Coronary artery (tissue), 2 donors: ENCODE results near the gene GAL3ST2.

Source experiments
- DNase-seq: peaks from one replicate; pipeline ENCODE4 v3.0.0-alpha.2; 2017; ENCODE audit warnings: low spot score
- H3K27ac ChIP-seq, 2 donors: fragments of 200-600 bp; sonication (generic); one replicate each; pipeline ENCODE4 v1.5.1; 2016 to 2019
- H3K4me3 ChIP-seq: fragments of 200-600 bp; sonication (generic); 2 replicates; pipeline ENCODE4 v1.5.1; 2016; ENCODE audit warnings: mild to moderate bottlenecking, moderate library complexity
- TF ChIP-seq, protein P1 (sequence below): fragments of 200-600 bp; sonication (generic); IDR thresholded peaks from one replicate; pipeline ENCODE4 v1.5.1; 2019; ENCODE audit warnings: antibody characterized with exemption

Gene GAL3ST2

DNA sequence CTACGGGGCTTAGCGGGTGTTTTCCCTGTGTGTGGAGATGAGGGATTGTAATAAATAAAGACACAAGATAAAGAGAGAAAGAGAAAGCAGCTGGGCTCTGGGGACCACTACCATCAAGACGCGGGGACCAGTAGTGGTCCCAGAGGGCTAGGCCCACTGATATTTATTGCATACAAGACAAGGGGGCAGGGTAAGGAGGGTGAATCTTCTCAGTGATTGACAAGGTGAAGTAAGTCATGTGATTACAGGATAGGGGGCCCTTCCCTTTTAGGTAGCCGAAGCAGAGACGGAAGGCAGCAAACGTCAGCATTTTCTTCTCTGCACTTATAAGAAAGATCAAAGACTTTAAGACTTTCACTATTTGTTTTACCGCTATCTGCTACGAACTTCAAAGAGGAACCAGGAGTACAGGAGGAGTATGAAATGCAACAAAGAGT, 4.5 kb upstream of the GAL3ST2 start:
- no peak overlapping the region for H3K27ac ChIP-seq
- DNase-seq: no peak
- TF ChIP-seq, protein P1, sequence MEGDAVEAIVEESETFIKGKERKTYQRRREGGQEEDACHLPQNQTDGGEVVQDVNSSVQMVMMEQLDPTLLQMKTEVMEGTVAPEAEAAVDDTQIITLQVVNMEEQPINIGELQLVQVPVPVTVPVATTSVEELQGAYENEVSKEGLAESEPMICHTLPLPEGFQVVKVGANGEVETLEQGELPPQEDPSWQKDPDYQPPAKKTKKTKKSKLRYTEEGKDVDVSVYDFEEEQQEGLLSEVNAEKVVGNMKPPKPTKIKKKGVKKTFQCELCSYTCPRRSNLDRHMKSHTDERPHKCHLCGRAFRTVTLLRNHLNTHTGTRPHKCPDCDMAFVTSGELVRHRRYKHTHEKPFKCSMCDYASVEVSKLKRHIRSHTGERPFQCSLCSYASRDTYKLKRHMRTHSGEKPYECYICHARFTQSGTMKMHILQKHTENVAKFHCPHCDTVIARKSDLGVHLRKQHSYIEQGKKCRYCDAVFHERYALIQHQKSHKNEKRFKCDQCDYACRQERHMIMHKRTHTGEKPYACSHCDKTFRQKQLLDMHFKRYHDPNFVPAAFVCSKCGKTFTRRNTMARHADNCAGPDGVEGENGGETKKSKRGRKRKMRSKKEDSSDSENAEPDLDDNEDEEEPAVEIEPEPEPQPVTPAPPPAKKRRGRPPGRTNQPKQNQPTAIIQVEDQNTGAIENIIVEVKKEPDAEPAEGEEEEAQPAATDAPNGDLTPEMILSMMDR: no peak
- H3K4me3 ChIP-seq: no peak overlapping the region

DNA sequence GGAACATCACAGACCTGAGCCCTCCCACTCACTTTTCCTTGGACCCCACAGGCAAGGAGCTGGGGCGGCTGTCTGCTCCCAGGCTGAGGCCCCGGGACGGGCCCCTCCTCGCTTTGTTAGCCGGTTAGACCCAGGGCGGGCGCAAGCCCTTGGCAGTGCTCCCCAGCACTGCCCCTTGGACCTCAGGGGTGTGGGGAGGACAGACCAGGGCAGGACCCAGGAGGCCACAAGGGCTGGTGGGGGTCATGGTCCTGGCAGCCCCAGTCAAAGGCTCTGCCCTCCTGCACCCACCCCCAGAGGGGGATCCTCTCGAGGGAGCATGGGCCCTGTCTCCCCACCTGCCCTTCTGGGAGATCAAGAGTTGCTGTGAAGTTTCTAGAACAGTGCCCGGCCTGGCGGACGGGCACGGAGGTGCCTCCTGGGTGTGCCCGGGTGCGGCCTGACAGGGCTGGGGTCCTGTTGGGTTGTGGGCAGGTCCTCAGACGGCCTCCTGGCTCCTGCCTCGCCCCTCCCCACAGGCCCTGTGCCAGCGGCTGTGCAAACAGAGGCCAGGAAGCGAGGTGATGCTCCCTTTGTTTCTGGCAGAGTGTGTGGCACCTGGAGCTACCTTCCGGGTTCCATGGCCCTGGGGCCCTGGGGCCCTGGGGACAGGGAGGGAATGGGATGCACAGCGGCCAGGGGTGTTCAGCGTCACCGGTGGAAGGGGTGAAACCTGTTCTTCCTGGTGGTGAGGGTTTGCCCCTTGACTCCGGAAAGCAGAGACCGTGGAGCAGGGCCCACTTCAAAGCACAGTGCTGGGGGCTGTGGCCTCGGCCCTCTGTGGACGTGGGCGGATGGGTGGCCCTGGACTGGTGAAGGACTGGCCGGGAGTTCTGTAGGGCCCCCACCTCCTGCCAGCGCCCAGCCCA, 2.9 kb upstream of the GAL3ST2 start:
- no peak overlapping the region for H3K27ac ChIP-seq
- H3K4me3 ChIP-seq: no peak overlapping the region
- TF ChIP-seq, protein P1: no peak
- peak; percentile 61 for DNase-seq

DNA sequence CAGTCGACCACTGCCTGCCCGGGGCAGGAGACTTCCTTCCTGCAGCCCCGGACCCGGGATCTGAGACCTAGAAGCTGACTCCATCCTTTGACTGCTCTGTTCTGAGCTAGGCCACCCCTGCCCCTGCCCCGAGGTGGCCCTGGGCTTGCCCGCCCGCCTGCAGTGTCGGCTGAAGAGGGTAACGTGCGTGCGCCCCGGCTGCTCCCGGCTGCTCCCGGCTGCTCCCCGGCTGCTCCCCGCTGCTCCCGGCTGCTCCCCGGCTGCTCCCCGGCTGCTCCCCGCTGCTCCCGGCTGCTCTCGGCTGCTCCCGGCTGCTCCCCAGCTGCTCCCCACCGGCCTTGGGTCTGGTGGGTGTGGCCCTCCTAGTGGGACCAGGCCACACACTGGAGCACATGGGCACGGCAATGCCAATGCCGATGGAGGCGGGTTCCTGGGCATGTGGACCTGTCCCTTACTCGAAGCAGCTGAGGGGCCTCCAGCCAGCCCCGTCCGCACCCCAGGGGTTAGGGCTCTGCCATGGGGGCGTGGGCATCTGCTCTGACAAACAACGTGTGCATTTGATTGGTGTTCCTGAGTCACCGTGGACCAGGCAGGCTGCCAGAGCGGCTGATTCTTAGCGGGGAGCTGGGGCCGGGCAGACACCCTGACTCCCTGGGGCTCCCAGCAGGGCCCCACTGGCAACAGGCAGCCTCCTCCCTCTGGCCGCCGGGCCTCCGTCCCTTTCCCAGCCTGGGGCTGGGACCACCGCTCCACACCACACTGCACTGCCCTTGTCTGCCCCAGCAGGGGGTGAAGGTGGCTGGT, 2.0 kb upstream of the GAL3ST2 start:
- DNase-seq: peak; percentile 71
- H3K27ac ChIP-seq: no peak overlapping the region
- no peak overlapping the region for H3K4me3 ChIP-seq
- TF ChIP-seq, protein P1: no peak

DNA sequence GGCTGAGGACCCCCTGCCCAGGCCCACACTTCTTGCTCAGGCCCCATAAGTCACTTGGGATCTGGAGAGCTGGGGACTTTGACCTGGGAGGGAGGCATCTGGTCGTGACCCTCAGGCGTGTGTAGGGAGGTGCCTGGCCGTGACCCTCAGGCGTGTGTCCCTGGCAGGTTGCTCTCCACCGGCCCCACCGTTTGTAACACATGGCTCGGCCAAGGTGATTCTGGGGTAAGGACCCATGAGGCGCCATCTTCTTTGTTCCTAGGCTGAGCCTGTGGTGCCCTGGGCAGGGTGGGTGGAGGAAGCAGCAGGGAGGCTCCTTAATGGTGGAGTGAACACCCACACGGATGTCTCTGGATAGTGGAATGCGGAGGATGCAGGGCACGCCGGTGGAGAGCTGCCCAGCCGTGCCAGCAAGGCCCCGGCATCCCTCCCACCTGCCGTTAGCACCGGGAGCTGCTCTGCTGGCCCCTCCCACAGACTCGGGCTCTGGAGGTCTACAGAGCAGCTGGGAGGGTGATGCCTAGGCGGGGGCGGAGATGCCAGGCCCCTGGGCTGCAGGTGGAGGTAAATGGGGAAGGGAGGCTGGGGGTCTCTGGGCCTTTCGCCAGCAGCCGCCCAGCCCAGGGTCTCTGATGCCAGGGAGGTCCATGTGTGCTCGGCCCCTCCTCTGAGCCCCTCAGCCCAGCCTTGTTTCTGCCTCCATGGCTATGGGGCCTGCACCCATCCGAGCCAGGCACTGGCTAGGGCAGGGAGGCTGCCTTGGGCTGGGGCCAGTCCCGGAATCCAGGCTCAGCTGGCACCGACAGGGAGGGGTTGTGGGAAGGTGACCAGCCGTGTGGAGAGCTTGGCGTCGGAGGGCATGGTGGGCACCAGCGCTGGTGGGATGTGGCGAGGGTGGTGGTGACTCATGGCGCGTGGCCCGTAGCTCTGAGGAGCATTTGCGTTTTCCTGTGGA, 1.1 kb upstream of the GAL3ST2 start:
- H3K4me3 ChIP-seq: no peak overlapping the region
- H3K27ac ChIP-seq: no peak overlapping the region
- DNase-seq: peak; percentile 66
- TF ChIP-seq, protein P1: no peak

DNA sequence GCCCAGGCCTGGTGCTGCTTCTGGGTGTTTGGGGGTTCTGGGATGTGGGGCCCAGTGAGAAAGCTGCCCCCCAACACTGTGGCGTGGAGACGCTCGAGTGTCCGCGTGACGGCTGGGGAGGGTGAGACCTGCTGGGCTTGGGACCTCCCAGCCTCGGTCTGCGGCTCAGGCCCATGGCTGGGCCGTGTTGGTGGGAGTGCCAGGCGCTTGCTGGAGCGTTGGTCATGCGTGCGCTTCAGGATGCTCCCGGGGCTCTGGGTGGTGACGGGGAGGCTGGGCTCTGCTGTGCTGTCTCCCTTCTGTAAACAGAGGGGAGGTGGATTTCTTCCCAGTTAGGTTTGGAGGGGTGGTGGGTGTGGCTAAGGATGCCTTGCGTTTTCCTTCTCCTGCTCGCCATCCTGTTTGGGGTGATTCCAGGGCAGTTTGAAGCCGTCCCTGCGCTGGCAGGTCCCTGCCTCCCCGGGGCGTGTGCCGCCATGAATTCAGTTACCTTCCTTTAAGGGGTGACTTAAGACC, 606 bp downstream of the GAL3ST2 start:
- no peak for DNase-seq
- Histone ChIP-seq H3K27ac (no peak overlapping the region), H3K4me3 (no peak overlapping the region)
- TF ChIP-seq, protein P1: no peak
